ENCODE results near the gene PAPPA2. TPM values are rescaled to one million over a fixed set of nuclear protein-coding genes. Genes with fewer than 3 reads are reported as not detected.

PAPPA2 gene
- total and polyA plus RNA-seq, 2 donors (not counting 1 experiment from before 2014, with no cell fraction given): not detected

DNA sequence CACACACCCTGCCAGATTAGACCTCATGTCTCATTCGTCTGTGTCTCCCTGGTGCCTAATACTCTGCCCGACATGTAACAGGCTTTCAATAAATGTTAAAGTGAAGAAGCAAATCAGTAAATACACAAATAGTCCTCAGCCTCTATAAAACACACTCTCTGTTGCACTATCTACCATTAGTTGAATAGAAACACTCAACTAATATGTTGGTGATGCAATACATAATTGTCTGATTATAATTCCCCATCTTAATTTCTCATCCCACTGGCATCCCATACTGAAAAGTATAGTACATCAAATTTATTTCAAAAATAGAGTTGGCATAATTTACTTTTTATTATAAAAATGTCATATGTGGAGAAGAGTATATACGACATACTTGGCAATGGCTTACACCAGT, 162.4 kb downstream of the PAPPA2 start:
- peaks cover 6% of the 10 kb centered on the region for H3K27me3 Mint-ChIP-seq
- Histone ChIP-seq H3K27me3 (replicated peaks in 1 of 4; ENCODE audit: control extremely low read depth in 1 of 4, control insufficient read depth in 3 of 4, insufficient read depth in 4 of 4, low read length in 3 of 4) (no peaks in the 10 kb centered on the region), H3K9ac (ENCODE audit: low read length) (no peak overlapping the region), H3K36me3 (replicated peaks in 1 of 2; ENCODE audit: control extremely low read depth in 1 of 2, control insufficient read depth in 1 of 2, extremely low read depth in 1 of 2, insufficient read depth in 2 of 2, low read length in 1 of 2) (no peaks in the 10 kb centered on the region), H3K9me3 (ENCODE audit: control extremely low read depth in 1 of 3, control insufficient read depth in 2 of 3, insufficient read depth in 1 of 3, low read length in 2 of 3) (no peaks in the 10 kb centered on the region), H3K4me3 (ENCODE audit: control extremely low read depth in 1 of 5, extremely low read depth in 1 of 5, insufficient read depth in 1 of 5, low read depth in 2 of 5, low read length in 4 of 5) (no peak overlapping the region), H3K79me2 (ENCODE audit: control insufficient read depth, insufficient read depth, low read length) (no peaks in the 10 kb centered on the region), H4K20me1 (ENCODE audit: control insufficient read depth, insufficient read depth, low read length, poor library complexity, severe bottlenecking) (no peaks in the 10 kb centered on the region), H2AFZ (ENCODE audit: insufficient read depth, low read depth, low read length, poor library complexity, severe bottlenecking) (no peak overlapping the region), H3K4me1 (ENCODE audit: control insufficient read depth in 2 of 2, insufficient read depth in 2 of 2, low read length in 2 of 2) (no peaks in the 10 kb centered on the region), H3K27ac (ENCODE audit: low read length in 2 of 2) (no peak overlapping the region), H3K4me2 (replicated peaks; ENCODE audit: low read depth, low read length, poor library complexity, severe bottlenecking) (no peak overlapping the region)
- peaks cover 3% of the 10 kb centered on the region for H3K9me3 Mint-ChIP-seq (ENCODE audit: insufficient read depth)
- intact Hi-C loops (cut with micrococcal nuclease): no loop called here
- DNase-seq: no peak
- WGBS (ENCODE audit: insufficient coverage): no CpG with 5 or more reads among the region's 3 CpGs
- H3K4me3 Mint-ChIP-seq: no peak overlapping the region
- TF ChIP-seq, protein P1, sequence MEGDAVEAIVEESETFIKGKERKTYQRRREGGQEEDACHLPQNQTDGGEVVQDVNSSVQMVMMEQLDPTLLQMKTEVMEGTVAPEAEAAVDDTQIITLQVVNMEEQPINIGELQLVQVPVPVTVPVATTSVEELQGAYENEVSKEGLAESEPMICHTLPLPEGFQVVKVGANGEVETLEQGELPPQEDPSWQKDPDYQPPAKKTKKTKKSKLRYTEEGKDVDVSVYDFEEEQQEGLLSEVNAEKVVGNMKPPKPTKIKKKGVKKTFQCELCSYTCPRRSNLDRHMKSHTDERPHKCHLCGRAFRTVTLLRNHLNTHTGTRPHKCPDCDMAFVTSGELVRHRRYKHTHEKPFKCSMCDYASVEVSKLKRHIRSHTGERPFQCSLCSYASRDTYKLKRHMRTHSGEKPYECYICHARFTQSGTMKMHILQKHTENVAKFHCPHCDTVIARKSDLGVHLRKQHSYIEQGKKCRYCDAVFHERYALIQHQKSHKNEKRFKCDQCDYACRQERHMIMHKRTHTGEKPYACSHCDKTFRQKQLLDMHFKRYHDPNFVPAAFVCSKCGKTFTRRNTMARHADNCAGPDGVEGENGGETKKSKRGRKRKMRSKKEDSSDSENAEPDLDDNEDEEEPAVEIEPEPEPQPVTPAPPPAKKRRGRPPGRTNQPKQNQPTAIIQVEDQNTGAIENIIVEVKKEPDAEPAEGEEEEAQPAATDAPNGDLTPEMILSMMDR (IDR thresholded peaks at IDR 0.05): no peak
- no peak for TF ChIP-seq EZH2 (IDR thresholded peaks at IDR 0.05; ENCODE audit: borderline replicate concordance, insufficient read depth, low read depth, low read length, poor library complexity, severe bottlenecking)
- no peaks in the 10 kb centered on the region for H3K4me1 Mint-ChIP-seq
- ATAC-seq (ENCODE audit: low read depth): no peak
- POLR2A ChIA-PET: no interaction called here
- H3K27ac Mint-ChIP-seq: no peak overlapping the region
- CTCF ChIA-PET: no interaction called here

DNA sequence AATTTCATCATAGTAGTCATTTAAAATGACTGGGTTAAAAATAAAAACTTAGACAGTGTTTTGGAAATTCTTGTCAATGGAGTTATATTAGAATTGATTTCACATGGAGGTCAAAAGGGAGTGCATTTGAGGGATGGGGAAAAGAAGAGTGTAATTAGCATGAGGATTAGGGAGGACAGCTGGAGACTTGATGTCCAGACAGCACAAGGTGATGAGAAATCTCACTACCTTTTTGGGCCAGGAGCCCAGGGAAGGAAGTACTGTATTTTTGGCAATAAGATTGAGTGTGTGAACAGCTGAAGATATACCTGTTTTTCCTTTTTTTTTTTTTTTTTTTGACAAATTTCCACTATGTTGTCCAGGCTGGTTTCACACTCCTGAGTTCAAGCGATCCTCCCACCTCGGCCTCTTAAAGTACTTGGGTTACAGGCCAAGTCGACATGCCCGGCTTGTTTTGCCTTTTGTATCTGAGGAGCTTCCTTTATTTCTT, 163.6 kb downstream of the PAPPA2 start:
- Mint-ChIP-seq H3K27me3 (peaks cover 4% of the 10 kb centered on the region), H3K4me3 (no peak overlapping the region), H3K27ac (no peak overlapping the region), H3K9me3 (ENCODE audit: insufficient read depth) (peaks cover 3% of the 10 kb centered on the region), H3K4me1 (no peaks in the 10 kb centered on the region)
- no peaks in the 10 kb centered on the region for H3K79me2 ChIP-seq (ENCODE audit: control insufficient read depth, insufficient read depth, low read length)
- no peaks in the 10 kb centered on the region for H3K27me3 ChIP-seq (replicated peaks in 1 of 4; ENCODE audit: control extremely low read depth in 1 of 4, control insufficient read depth in 3 of 4, insufficient read depth in 4 of 4, low read length in 3 of 4)
- ATAC-seq (ENCODE audit: low read depth): no peak
- H3K9ac ChIP-seq (ENCODE audit: low read length): no peak overlapping the region
- H3K36me3 ChIP-seq (replicated peaks in 1 of 2; ENCODE audit: control extremely low read depth in 1 of 2, control insufficient read depth in 1 of 2, extremely low read depth in 1 of 2, insufficient read depth in 2 of 2, low read length in 1 of 2): no peaks in the 10 kb centered on the region
- H3K4me3 ChIP-seq (ENCODE audit: control extremely low read depth in 1 of 5, extremely low read depth in 1 of 5, insufficient read depth in 1 of 5, low read depth in 2 of 5, low read length in 4 of 5): no peak overlapping the region
- H4K20me1 ChIP-seq (ENCODE audit: control insufficient read depth, insufficient read depth, low read length, poor library complexity, severe bottlenecking): no peaks in the 10 kb centered on the region
- H3K4me1 ChIP-seq (ENCODE audit: control insufficient read depth in 2 of 2, insufficient read depth in 2 of 2, low read length in 2 of 2): no peaks in the 10 kb centered on the region
- H2AFZ ChIP-seq (ENCODE audit: insufficient read depth, low read depth, low read length, poor library complexity, severe bottlenecking): no peak overlapping the region
- H3K9me3 ChIP-seq (ENCODE audit: control extremely low read depth in 1 of 3, control insufficient read depth in 2 of 3, insufficient read depth in 1 of 3, low read length in 2 of 3): no peaks in the 10 kb centered on the region
- CTCF ChIA-PET: no interaction called here
- intact Hi-C loops (cut with micrococcal nuclease): no loop called here
- POLR2A ChIA-PET: no interaction called here
- WGBS (ENCODE audit: insufficient coverage): 83% methylated on average over 4 of the region's 4 CpGs
- H3K4me2 ChIP-seq (replicated peaks; ENCODE audit: low read depth, low read length, poor library complexity, severe bottlenecking): no peak overlapping the region
- DNase-seq: no peak
- H3K27ac ChIP-seq (ENCODE audit: low read length in 2 of 2): no peak overlapping the region
- TF ChIP-seq EZH2 (IDR thresholded peaks at IDR 0.05; ENCODE audit: borderline replicate concordance, insufficient read depth, low read depth, low read length, poor library complexity, severe bottlenecking): no peak
- TF ChIP-seq, protein P1 (IDR thresholded peaks at IDR 0.05): no peak

Measured in B cell (primary cell).